Ectodermal cell (in vitro differentiated cells): Measurements from ENCODE around the gene CLSTN3. TPM values are rescaled to one million over a fixed set of nuclear protein-coding genes. Genes with fewer than 3 reads are reported as not detected.

ENCODE experiments used
- H3K27ac ChIP-seq: 2 replicates; pipeline ENCODE4 v1.7.0; 2013; ENCODE audit warnings: mild to moderate bottlenecking, low read depth, low read length; ENCODE audit not compliant: insufficient read depth, poor library complexity, severe bottlenecking
- H3K27me3 ChIP-seq: 2 replicates; pipeline ENCODE4 v1.7.0; 2013; ENCODE audit warnings: mild to moderate bottlenecking, low read length; ENCODE audit not compliant: insufficient read depth, control insufficient read depth, poor library complexity, severe bottlenecking
- H3K36me3 ChIP-seq: one replicate; pipeline ENCODE4 v1.7.0; 2013; ENCODE audit warnings: low read length; ENCODE audit not compliant: control insufficient read depth, insufficient read depth
- H3K4me1 ChIP-seq: one replicate; pipeline ENCODE4 v1.7.0; 2013; ENCODE audit warnings: low read length; ENCODE audit not compliant: control insufficient read depth, insufficient read depth
- H3K4me3 ChIP-seq: 2 replicates; pipeline ENCODE4 v1.7.0; 2013; ENCODE audit warnings: low read depth, low read length, control low read depth; ENCODE audit not compliant: insufficient read depth
- H3K9me3 ChIP-seq: 2 replicates; pipeline ENCODE4 v1.7.0; 2013; ENCODE audit warnings: mild to moderate bottlenecking, low read length, moderate library complexity; ENCODE audit not compliant: control insufficient read depth
- WGBS, 2 experiments: methylation state at CpG; one replicate each; pipeline ENCODE4 v1.1.7; 2013; ENCODE audit warnings: missing lambda C conversion rate in 2 of 2; 5-methylcytosine and 5-hydroxymethylcytosine counted together
- polyA plus RNA-seq, 4 experiments: library from polyadenylated mRNA; stranded (reverse); fragments of 50-300 nt; gene quantifications; one replicate each; pipeline ENCODE4 v1.2.3, GENCODE V29; 2013

CLSTN3 gene
- 32.6 TPM for polyA plus RNA-seq (2013, experiment 1 of 4)
- polyA plus RNA-seq (2013, experiment 2 of 4), result 45.7 TPM
- polyA plus RNA-seq (2013, experiment 3 of 4), result 37.6 TPM
- 37.2 TPM for polyA plus RNA-seq (2013, experiment 4 of 4)

- Histone ChIP-seq H3K27ac (no peak within 1 kb of the TSS), H3K9me3 (no peaks in the 10 kb centered on the region), H3K36me3 (no peaks in the 10 kb centered on the region), H3K4me3 (peak within 1 kb of the TSS; percentile 72), H3K4me1 (peaks cover 12% of the 10 kb centered on the region), H3K27me3 (peaks cover 33% of the 10 kb centered on the region)
- 0% methylated on average over 32 to 39 of the region's 40 CpGs for WGBS, 2 experiments
These were observed at the start of gene CLSTN3 for GRCh38 chr12:7129872-7130691. Gene CLSTN3, plus strand, starts transcription at chr12:7130371. Its CDS starts 278 bp downstream, at chr12:7130649.

GRCh38 chr12:7081037-7081436, 49.1 kb upstream of the CLSTN3 start:
- Histone ChIP-seq H3K36me3 (no peaks in the 10 kb centered on the region), H3K4me1 (no peaks in the 10 kb centered on the region), H3K27me3 (no peaks in the 10 kb centered on the region), H3K4me3 (no peak overlapping the region), H3K27ac (no peak overlapping the region), H3K9me3 (no peaks in the 10 kb centered on the region)
- 91 to 93% methylated on average over 14 of the region's 14 CpGs for WGBS, 2 experiments

- no peaks in the 10 kb centered on the region for H3K4me1 ChIP-seq
- H3K9me3 ChIP-seq, result no peaks in the 10 kb centered on the region
- no peak overlapping the region for H3K4me3 ChIP-seq
- no peaks in the 10 kb centered on the region for H3K27me3 ChIP-seq
- no peak overlapping the region for H3K27ac ChIP-seq
- H3K36me3 ChIP-seq, result no peaks in the 10 kb centered on the region
These were observed 47.0 kb upstream of the CLSTN3 start for GRCh38 chr12:7083125-7083524.

- Histone ChIP-seq H3K4me3 (no peak overlapping the region), H3K36me3 (no peaks in the 10 kb centered on the region), H3K4me1 (peaks cover 7% of the 10 kb centered on the region), H3K27me3 (no peaks in the 10 kb centered on the region), H3K27ac (no peak overlapping the region), H3K9me3 (no peaks in the 10 kb centered on the region)
- 94 to 95% methylated on average over 11 of the region's 11 CpGs for WGBS, 2 experiments
These were observed 40.8 kb upstream of the CLSTN3 start for GRCh38 chr12:7089196-7089871.

- no peak overlapping the region for H3K4me3 ChIP-seq
These were observed 39.8 kb upstream of the CLSTN3 start for GRCh38 chr12:7090222-7090998.

GRCh38 chr12:7091171-7091570, 39.0 kb upstream of the CLSTN3 start:
- Histone ChIP-seq H3K27me3 (no peaks in the 10 kb centered on the region), H3K9me3 (no peaks in the 10 kb centered on the region), H3K36me3 (no peaks in the 10 kb centered on the region), H3K4me1 (peaks cover 7% of the 10 kb centered on the region), H3K27ac (no peak overlapping the region), H3K4me3 (no peak overlapping the region)
- 93 to 97% methylated on average over 7 of the region's 7 CpGs for WGBS, 2 experiments

More at GRCh38 chr12:7090222-7090998, 39.8 kb upstream of the CLSTN3 start:
- 63 to 64% methylated on average over 16 of the region's 16 CpGs for WGBS, 2 experiments
- Histone ChIP-seq H3K27ac (no peak overlapping the region), H3K36me3 (no peaks in the 10 kb centered on the region), H3K27me3 (no peaks in the 10 kb centered on the region), H3K9me3 (no peaks in the 10 kb centered on the region), H3K4me1 (peaks cover 7% of the 10 kb centered on the region)

- H3K27me3 ChIP-seq, result no peaks in the 10 kb centered on the region
- H3K9me3 ChIP-seq, result no peaks in the 10 kb centered on the region
- H3K4me1 ChIP-seq, result peaks cover 7% of the 10 kb centered on the region
- H3K36me3 ChIP-seq, result no peaks in the 10 kb centered on the region
- no peak overlapping the region for H3K4me3 ChIP-seq
- no peak overlapping the region for H3K27ac ChIP-seq
- WGBS, 2 experiments, result 81 to 85% methylated on average over 10 of the region's 10 CpGs
These were observed 38.4 kb upstream of the CLSTN3 start for GRCh38 chr12:7091660-7092228.

GRCh38 chr12:7092229-7092985, 37.8 kb upstream of the CLSTN3 start, which contains the start of gene C1R:
Gene C1R, minus strand, starts transcription at chr12:7092445. Its CDS starts 57 bp downstream, at chr12:7092388.
- Histone ChIP-seq H3K4me3 (peak within 1 kb of the TSS; percentile 13), H3K36me3 (no peaks in the 10 kb centered on the region), H3K9me3 (no peaks in the 10 kb centered on the region), H3K4me1 (peaks cover 7% of the 10 kb centered on the region), H3K27me3 (no peaks in the 10 kb centered on the region), H3K27ac (no peak within 1 kb of the TSS)
- 49 to 51% methylated on average over 16 of the region's 16 CpGs for WGBS, 2 experiments

GRCh38 chr12:7092986-7093460, 37.1 kb upstream of the CLSTN3 start:
- Histone ChIP-seq H3K4me3 (no peak overlapping the region), H3K36me3 (no peaks in the 10 kb centered on the region), H3K9me3 (no peaks in the 10 kb centered on the region), H3K27ac (no peak overlapping the region), H3K4me1 (peaks cover 7% of the 10 kb centered on the region), H3K27me3 (no peaks in the 10 kb centered on the region)
- 86 to 88% methylated on average over 8 of the region's 8 CpGs for WGBS, 2 experiments
